H1 (cell line): ENCODE data around the gene TUBA4B. TPM values are rescaled to one million over a fixed set of nuclear protein-coding genes. Genes with fewer than 3 reads are reported as not detected.

Experiments used
- CHD2 ChIP-seq: IDR thresholded peaks from 2 replicates; pipeline ENCODE4 v1.6.1; 2012; ENCODE audit warnings: low read length, improper control_type of control experiment
- polyA plus RNA-seq, 7 experiments: library from polyadenylated mRNA; depleted of rRNA in 3 of 7; stranded (reverse) in 5 of 7; unstranded in 2 of 7; fragments of >200 nt in 5 of 7; fragments of 200-250 nt in 2 of 7; gene quantifications; 1 replicate in 5 of 7; 2 replicates in 1 of 7; 4 replicates in 1 of 7; pipeline versions ENCODE4 v1.2.1 to v1.2.3, GENCODE V29; 2011 to 2013; ENCODE audit warnings: missing spikeins in 2 of 7, mixed read lengths in 2 of 7
- total RNA-seq: library from RNA; stranded (reverse); fragmentation: NEBNext Ultra II Directional; extraction: Animal tissue kit (Norgen Biotek cat#: 25700); gene quantifications from 2 replicates; pipeline ENCODE4 v1.2.1, GENCODE V29; 2021

Gene TUBA4B
- total and polyA plus RNA-seq, 2 of the 8 experiments (the other 6 are each of a cell fraction or from before 2014, with no cell fraction given) = 0.08 to 0.24 TPM

DNA sequence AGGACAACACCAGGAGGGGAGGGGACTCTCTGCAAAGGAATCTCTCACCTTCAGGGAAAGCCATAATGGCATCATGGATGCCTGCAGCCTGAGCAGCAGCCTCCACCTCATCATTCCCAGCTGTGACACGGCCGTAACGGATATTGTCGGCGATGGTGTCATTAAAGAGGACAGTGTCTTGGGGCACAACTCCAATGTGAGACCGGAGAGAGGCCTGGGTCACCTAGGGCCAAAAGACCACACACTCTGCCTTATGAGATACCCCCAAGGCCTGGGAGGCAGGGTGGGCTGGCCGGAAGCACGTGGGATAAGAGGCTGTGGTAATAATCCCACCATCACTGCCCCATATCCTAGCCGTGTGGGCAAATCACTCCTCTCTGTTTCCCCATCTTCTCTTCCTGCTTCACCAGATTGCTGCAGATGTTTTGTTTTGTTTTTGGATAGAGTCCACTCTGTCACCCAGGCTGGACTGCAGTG is 42.1 kb upstream of the TUBA4B start (continued):
- TF ChIP-seq CHD2 = no peak
